ENCODE results near the gene RPTOR. TPM values are rescaled to one million over a fixed set of nuclear protein-coding genes. Genes with fewer than 3 reads are reported as not detected.
"Not testable (repeated sequence)": the region's sequence is repeated elsewhere in the genome, so short reads cannot be mapped to it uniquely, and the experiment has no call there.

Gene RPTOR
- total RNA-seq, 4 donors from 2014 or later, result 34.1 to 65.8 (median 43.6) TPM

DNA sequence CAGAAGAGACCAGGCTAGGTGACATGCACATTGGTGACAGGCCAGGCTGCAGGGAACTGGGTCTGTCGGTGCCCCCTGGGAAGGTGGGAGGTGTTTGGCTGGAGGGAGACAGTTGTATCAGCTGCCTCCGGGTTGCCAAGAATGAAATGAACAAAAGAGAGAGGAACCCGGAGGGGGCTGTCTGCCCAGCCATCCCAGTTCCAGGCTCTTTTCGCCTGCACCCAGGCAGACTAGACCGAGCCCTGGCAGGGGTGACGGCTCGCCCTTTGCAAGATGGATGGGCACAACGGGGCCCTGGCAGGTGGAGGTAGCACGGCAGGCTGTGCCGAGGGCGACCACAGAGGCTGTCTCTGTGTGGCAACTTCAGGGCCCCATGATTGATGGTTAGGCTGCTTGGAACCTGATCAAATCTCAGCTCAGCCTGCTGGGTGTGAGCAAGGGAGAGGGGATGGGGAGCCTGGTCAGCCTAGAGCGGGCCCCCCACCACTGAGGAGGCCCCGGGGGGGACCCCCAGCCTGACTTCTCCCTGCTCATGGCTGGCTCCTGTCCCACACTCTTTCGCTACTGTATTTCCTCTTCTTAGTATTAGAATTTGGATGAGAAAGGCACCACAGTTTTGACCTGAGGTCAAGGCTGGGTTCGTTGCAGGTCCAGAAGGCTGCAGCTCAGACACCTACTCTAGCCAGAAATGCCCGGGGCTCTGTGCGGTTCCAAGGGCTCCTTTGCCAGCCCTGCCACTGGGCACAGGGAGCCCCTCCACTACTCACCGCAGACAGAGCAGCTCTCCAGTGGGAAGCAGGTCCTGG lies 328.1 kb downstream of the RPTOR start:
- no peak overlapping the region for H3K27ac ChIP-seq (replicated peaks in 1 of 4)
- WGBS, result 68% methylated on average over 18 of the region's 18 CpGs
- intact Hi-C loops (cut with DNase I), result no loop called here
- no peaks in the 10 kb centered on the region for H3K27me3 ChIP-seq
- H3K4me1 ChIP-seq, result peaks cover 0 to 23% (median 7%) of the 10 kb centered on the region in 4 donors
- no peaks in the 10 kb centered on the region for H3K9me3 ChIP-seq
- H3K36me3 ChIP-seq, result peaks cover 0 to 30% (median 14%) of the 10 kb centered on the region in 4 donors
- no peak overlapping the region for H3K4me3 ChIP-seq
- no peak for DNase-seq (ENCODE audit: extremely low spot score)
- TF ChIP-seq POLR2AphosphoS5 (IDR thresholded peaks at IDR 0.05), result no peak
- TF ChIP-seq EP300 (IDR thresholded peaks at IDR 0.05), result no peak
- no peak for TF ChIP-seq POLR2A (IDR thresholded peaks at IDR 0.05; ENCODE audit: low read depth)
- TF ChIP-seq, protein P1, sequence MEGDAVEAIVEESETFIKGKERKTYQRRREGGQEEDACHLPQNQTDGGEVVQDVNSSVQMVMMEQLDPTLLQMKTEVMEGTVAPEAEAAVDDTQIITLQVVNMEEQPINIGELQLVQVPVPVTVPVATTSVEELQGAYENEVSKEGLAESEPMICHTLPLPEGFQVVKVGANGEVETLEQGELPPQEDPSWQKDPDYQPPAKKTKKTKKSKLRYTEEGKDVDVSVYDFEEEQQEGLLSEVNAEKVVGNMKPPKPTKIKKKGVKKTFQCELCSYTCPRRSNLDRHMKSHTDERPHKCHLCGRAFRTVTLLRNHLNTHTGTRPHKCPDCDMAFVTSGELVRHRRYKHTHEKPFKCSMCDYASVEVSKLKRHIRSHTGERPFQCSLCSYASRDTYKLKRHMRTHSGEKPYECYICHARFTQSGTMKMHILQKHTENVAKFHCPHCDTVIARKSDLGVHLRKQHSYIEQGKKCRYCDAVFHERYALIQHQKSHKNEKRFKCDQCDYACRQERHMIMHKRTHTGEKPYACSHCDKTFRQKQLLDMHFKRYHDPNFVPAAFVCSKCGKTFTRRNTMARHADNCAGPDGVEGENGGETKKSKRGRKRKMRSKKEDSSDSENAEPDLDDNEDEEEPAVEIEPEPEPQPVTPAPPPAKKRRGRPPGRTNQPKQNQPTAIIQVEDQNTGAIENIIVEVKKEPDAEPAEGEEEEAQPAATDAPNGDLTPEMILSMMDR (IDR thresholded peaks at IDR 0.05), result no peak

DNA sequence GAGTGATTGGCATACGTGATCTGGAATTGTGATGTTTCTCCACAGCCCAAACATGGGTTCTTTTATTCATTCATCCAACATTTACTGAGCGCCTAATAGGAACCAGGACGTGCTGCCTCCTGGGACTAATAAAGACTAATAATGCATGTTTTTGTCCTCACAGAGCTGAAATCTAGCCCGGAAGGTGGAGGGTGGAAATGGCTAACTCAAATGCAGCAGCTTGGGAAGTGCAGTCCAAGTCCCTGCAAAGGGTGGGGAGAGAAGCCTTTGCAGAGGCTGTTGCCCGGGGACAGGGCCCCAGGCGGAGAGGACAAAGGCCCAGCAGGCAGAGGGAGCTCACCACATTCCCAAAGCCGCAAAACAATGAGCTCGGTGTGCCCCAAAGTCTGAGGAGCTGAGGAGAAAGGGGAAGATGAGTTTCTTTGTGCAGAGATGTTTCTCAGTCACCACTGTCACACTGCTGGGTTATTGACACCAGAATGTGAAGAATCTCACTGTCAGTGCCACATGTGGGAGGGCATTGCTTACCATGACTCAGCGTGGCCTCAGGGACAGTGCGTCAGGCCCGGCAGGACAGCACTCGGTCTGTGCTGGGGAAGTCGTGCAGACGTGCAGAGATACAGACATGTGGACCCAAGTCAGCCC lies 328.8 kb downstream of the RPTOR start:
- DNase-seq (ENCODE audit: extremely low spot score), result no peak
- Histone ChIP-seq H3K27me3 (no peaks in the 10 kb centered on the region), H3K4me3 (no peak overlapping the region), H3K9me3 (no peaks in the 10 kb centered on the region), H3K27ac (replicated peaks in 1 of 4) (no peak overlapping the region), H3K4me1 (peaks cover 0 to 25% (median 7%) of the 10 kb centered on the region in 4 donors), H3K36me3 (peaks cover 0 to 30% (median 14%) of the 10 kb centered on the region in 4 donors)
- 87% methylated on average over 14 of the region's 14 CpGs for WGBS
- TF ChIP-seq, protein P1 (IDR thresholded peaks at IDR 0.05), result no peak
- TF ChIP-seq POLR2A (IDR thresholded peaks at IDR 0.05; ENCODE audit: low read depth) (no peak), EP300 (IDR thresholded peaks at IDR 0.05) (no peak), POLR2AphosphoS5 (IDR thresholded peaks at IDR 0.05) (no peak)
- intact Hi-C loops (cut with DNase I), result no loop called here

DNA sequence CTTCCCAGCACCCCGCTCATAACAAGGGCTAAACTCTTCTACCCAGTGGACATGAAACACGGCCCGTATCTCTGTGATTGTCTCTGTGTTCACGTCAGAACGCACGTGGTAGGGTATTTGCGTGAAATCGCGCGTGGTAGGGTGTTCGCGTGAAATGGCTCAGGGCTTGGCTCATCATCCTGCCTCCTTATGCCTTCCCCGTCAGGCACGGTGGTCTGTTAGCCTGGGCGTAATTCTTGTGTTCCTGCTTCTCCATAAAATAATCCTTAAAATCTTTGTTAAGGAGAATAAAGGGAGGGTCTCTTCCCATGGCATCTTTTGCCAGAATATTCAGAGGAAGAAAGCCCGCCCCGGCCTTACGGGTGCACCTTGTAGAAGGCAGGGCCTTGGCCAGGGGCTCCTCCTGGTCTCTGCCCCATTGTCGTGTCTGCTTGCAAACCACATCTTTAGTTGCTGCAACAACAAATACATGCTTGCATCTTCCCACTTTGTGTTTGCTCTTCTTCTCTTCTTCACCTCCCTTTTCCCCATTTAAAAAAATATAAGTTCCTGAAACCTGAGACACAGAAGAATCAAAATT lies 330.3 kb downstream of the RPTOR start:
- Histone ChIP-seq H3K9me3 (no peaks in the 10 kb centered on the region), H3K27me3 (no peaks in the 10 kb centered on the region), H3K36me3 (peaks cover 0 to 36% (median 15%) of the 10 kb centered on the region in 4 donors), H3K4me3 (no peak overlapping the region), H3K27ac (replicated peaks in 1 of 4) (no peak overlapping the region), H3K4me1 (peaks cover 0 to 25% (median 7%) of the 10 kb centered on the region in 4 donors)
- DNase-seq (ENCODE audit: extremely low spot score), result no peak
- 92% methylated on average over 19 of the region's 19 CpGs for WGBS
- intact Hi-C loops (cut with DNase I), result no loop called here
- no peak for TF ChIP-seq EP300 (IDR thresholded peaks at IDR 0.05)
- no peak for TF ChIP-seq POLR2AphosphoS5 (IDR thresholded peaks at IDR 0.05)
- TF ChIP-seq POLR2A (IDR thresholded peaks at IDR 0.05; ENCODE audit: low read depth), result no peak
- TF ChIP-seq, protein P1 (IDR thresholded peaks at IDR 0.05), result no peak

DNA sequence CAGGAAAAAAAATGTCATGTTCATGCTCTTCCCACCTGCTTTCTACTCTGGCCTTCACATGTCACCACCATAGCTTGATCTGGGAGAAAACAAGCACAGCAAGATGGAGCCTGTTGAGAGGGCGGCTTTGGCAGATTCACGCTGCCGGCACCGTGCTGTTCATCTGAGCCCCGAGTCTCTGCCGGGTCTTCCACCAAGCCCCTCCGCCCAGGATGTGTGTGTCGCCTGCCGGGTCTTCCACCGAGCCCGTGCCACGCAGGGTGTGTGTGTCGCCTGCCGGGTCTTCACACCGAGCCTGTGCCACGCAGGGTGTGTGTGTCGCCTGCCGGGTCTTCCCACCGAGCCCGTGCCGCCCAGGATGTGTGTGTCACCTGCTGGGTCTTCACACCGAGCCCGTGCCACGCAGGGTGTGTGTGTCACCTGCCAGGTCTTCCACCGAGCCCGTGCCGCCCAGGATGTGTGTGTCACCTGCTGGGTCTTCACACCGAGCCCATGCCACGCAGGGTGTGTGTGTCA lies 330.9 kb downstream of the RPTOR start:
- H3K27ac ChIP-seq (replicated peaks in 1 of 4); H3K4me3 ChIP-seq; intact Hi-C loops (cut with DNase I); H3K27me3 ChIP-seq; H3K9me3 ChIP-seq; DNase-seq (ENCODE audit: extremely low spot score): not testable (repeated sequence)
- WGBS, result 97% methylated on average over 13 of the region's 29 CpGs
- Histone ChIP-seq H3K36me3 (peaks cover 0 to 41% (median 20%) of the 10 kb centered on the region in 4 donors), H3K4me1 (peaks cover 0 to 25% (median 7%) of the 10 kb centered on the region in 4 donors)

DNA sequence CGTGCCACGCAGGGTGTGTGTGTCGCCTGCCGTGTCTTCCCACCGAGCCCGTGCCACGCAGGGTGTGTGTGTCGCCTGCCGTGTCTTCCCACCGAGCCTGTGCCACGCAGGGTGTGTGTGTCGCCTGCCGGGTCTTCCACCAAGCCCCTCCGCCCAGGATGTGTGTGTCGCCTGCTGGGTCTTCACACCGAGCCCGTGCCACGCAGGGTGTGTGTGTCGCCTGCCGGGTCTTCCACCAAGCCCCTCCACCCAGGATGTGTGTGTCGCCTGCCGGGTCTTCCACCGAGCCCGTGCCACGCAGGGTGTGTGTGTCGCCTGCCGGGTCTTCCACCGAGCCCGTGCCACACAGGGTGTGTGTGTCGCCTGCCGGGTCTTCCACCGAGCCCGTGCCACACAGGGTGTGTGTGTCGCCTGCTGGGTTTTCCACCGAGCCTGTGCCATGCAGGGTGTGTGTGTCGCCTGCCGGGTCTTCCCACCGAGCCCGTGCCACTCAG lies 331.9 kb downstream of the RPTOR start:
- Histone ChIP-seq H3K4me1 (peaks cover 0 to 21% (median 4%) of the 10 kb centered on the region in 4 donors), H3K36me3 (peaks cover 6 to 51% (median 28%) of the 10 kb centered on the region in 4 donors)
- 93% methylated on average over 33 of the region's 39 CpGs for WGBS
- H3K27ac ChIP-seq (replicated peaks in 1 of 4); DNase-seq (ENCODE audit: extremely low spot score); H3K9me3 ChIP-seq; H3K4me3 ChIP-seq; H3K27me3 ChIP-seq; intact Hi-C loops (cut with DNase I): not testable (repeated sequence)

Data from esophagus muscularis mucosa (tissue), 4 donors.